ENCODE data around the gene MPZL3.

Gene MPZL3

DNA sequence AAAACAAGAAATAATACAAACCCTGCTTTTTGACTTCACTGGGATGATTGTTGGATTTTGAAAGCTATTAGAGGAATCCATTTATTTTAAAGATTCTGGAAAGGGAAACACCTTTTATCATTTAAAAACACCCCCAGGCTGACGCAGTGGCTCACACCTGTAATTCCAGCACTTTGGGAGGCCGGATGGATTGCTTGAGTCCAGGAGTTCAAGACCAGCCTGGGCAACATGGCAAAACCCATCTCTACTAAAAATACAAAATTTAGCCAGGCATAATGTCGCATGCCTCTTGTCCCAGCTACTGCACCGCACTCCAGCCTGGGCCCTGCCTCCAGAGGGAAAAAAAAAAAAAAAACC, 75.4 kb downstream of the MPZL3 start:
- DNase-seq = no peak
